HepG2 (cell line): ENCODE data around the gene RGMA. TPM values are rescaled to one million over a fixed set of nuclear protein-coding genes. Genes with fewer than 3 reads are reported as not detected.

ENCODE experiments used
- ATAC-seq: fragments of 200-7000 bp; cut with Tn5 transposase; 3 replicates; pipeline ENCODE4 v1.9.1; 2020; ENCODE audit warnings: mild to moderate bottlenecking, moderate library complexity
- BruUV-seq: library from RNA; stranded (reverse); fragments of 400-500 nt; replicated peaks from 2 replicates; lab custom pipeline; 2021; lab: Mats Ljungman, UMichigan
- CTCF ChIA-PET: fragments of 300-600 bp; formaldehyde crosslinking; extraction: SDS; loops from one replicate; lab custom pipeline; 2021; ENCODE audit warnings: low total read pairs, inconsistent platforms, low intra/inter-chr PET ratio; lab: Yijun Ruan, JAX
- POLR2A ChIA-PET: fragments of 350-600 bp; sonication (Branson Sonifier 250); formaldehyde crosslinking; loops from one replicate; lab custom pipeline; 2020; ENCODE audit warnings: antibody characterized with exemption, inconsistent platforms; lab: Yijun Ruan, JAX
- DNase-seq: peaks from one replicate; pipeline ENCODE4 v3.0.0-alpha.2; 2015; ENCODE audit warnings: low spot score
- FAIRE-seq: peaks from 3 replicates; lab custom pipeline; 2011; peaks lifted over from hg19 to GRCh38; lab: Jason Lieb, UNC
- H2AFZ ChIP-seq: one replicate; pipeline ENCODE4 v1.6.1; 2011; ENCODE audit warnings: low read length, inconsistent platforms
- H3K27ac ChIP-seq: fragments of 300-600 bp; 3 replicates; pipeline ENCODE4 v1.8.0; 2011; ENCODE audit warnings: mixed run types, mild to moderate bottlenecking, mixed read lengths, low read length, inconsistent platforms; ENCODE audit not compliant: insufficient read depth; ENCODE audit errors: extremely low read length
- H3K27me3 ChIP-seq, 2 experiments: fragments of 200-600 bp in 1 of 2; 2 replicates in 1 of 2; 3 replicates in 1 of 2; pipeline versions ENCODE4 v1.6.0 to v1.8.0; 2011; ENCODE audit warnings: low read length in 2 of 2, mild to moderate bottlenecking in 2 of 2, moderate library complexity in 2 of 2, inconsistent platforms in 1 of 2; ENCODE audit not compliant: insufficient read depth in 2 of 2, control insufficient read depth in 1 of 2
- H3K36me3 ChIP-seq, 2 experiments: fragments of 200-600 bp in 1 of 2; replicated peaks in 1 of 2; 2 replicates in 1 of 2; 3 replicates in 1 of 2; pipeline versions ENCODE4 v1.5.1 to v1.8.0; 2011; ENCODE audit warnings: low read length in 2 of 2, inconsistent platforms in 1 of 2; ENCODE audit not compliant: insufficient read depth in 2 of 2, control insufficient read depth in 1 of 2
- H3K4me1 ChIP-seq: 2 replicates; pipeline ENCODE4 v1.5.1; 2012; ENCODE audit warnings: low read length, inconsistent platforms; ENCODE audit not compliant: insufficient read depth
- H3K4me2 ChIP-seq: 2 replicates; pipeline ENCODE4 v1.6.0; 2011; ENCODE audit warnings: low read depth, low read length, inconsistent platforms
- H3K4me3 ChIP-seq, 3 experiments: fragments of 200-600 bp in 1 of 3; sonication (generic), shearing (Covaris generic) in 1 of 3; replicated peaks in 1 of 3; 2 replicates each; pipeline ENCODE4 v1.5.1; 2011 to 2016; ENCODE audit warnings: low read length in 3 of 3, inconsistent platforms in 2 of 3, low read depth in 2 of 3, mild to moderate bottlenecking in 2 of 3, control low read depth in 1 of 3, mixed read lengths in 1 of 3; ENCODE audit not compliant: insufficient read depth in 1 of 3
- H3K79me2 ChIP-seq: one replicate; pipeline ENCODE4 v1.6.1; 2011; ENCODE audit warnings: low read length, inconsistent platforms; ENCODE audit not compliant: insufficient read depth
- H3K9ac ChIP-seq: 2 replicates; pipeline ENCODE4 v1.6.0; 2011; ENCODE audit warnings: mild to moderate bottlenecking, low read depth, low read length, inconsistent platforms; ENCODE audit not compliant: insufficient read depth
- H3K9me3 ChIP-seq: 2 replicates; pipeline ENCODE4 v1.5.1; 2012; ENCODE audit warnings: mild to moderate bottlenecking, low read length
- H4K20me1 ChIP-seq: 2 replicates; pipeline ENCODE4 v1.6.0; 2011; ENCODE audit warnings: inconsistent platforms, mild to moderate bottlenecking, low read length, moderate library complexity; ENCODE audit not compliant: insufficient read depth
- AGO1 ChIP-seq: fragments of 200-400 bp; formaldehyde crosslinking; IDR thresholded peaks from 2 replicates; pipeline ENCODE4 v1.6.1; 2017; ENCODE audit warnings: mild to moderate bottlenecking, low read depth, low read length, moderate library complexity; ENCODE audit not compliant: poor library complexity, severe bottlenecking
- ASH2L ChIP-seq: fragments of 300-600, 200-600 bp; sonication (generic); IDR thresholded peaks from 2 replicates; pipeline ENCODE4 v1.7.0; 2017; ENCODE audit warnings: low read depth, mild to moderate bottlenecking, moderate library complexity, mixed read lengths, low read length; ENCODE audit not compliant: insufficient read length
- CBFB ChIP-seq: sonication (generic); formaldehyde crosslinking; IDR thresholded peaks from 2 replicates; pipeline ENCODE4 v1.4.0; 2020; ENCODE audit warnings: missing genetic modification reagents
- GMEB1 ChIP-seq: sonication (generic); formaldehyde crosslinking; IDR thresholded peaks from 2 replicates; pipeline ENCODE4 v1.5.1; 2020; ENCODE audit warnings: missing genetic modification reagents, mild to moderate bottlenecking, borderline replicate concordance
- NR2F2 ChIP-seq: IDR thresholded peaks from 2 replicates; pipeline ENCODE4 v1.6.1; 2012; ENCODE audit warnings: low read depth, inconsistent platforms, borderline replicate concordance
- PCBP1 ChIP-seq: fragments of 200-400 bp; formaldehyde crosslinking; IDR thresholded peaks from 2 replicates; pipeline ENCODE4 v1.6.1; 2017; ENCODE audit warnings: mild to moderate bottlenecking, low read depth, low read length, borderline replicate concordance
- PRMT3 ChIP-seq: sonication (generic); formaldehyde crosslinking; IDR thresholded peaks from 2 replicates; pipeline ENCODE4 v1.8.1; 2022; ENCODE audit warnings: low read depth, mild to moderate bottlenecking, moderate library complexity, missing genetic modification reagents, borderline replicate concordance
- SKI ChIP-seq: fragments of 450-650 bp; IDR thresholded peaks from one replicate; pipeline ENCODE4 v1.6.1; 2018; ENCODE audit warnings: mild to moderate bottlenecking; ENCODE audit not compliant: partially characterized antibody
- TBL1XR1 ChIP-seq: fragments of 150-350 bp; IDR thresholded peaks from 2 replicates; pipeline ENCODE4 v1.6.1; 2014; ENCODE audit warnings: borderline replicate concordance, low read length; ENCODE audit not compliant: partially characterized antibody
- TOPORS ChIP-seq: sonication (generic); formaldehyde crosslinking; IDR thresholded peaks from 2 replicates; pipeline ENCODE4 v1.8.0; 2023; ENCODE audit warnings: mild to moderate bottlenecking, missing genetic modification reagents
- ZBTB1 ChIP-seq: sonication (generic); formaldehyde crosslinking; IDR thresholded peaks from 2 replicates; pipeline ENCODE4 v1.4.0; 2020; ENCODE audit warnings: missing genetic modification reagents, borderline replicate concordance
- WGBS: methylation state at CpG from one replicate; pipeline ENCODE4 v1.1.6; 2017; ENCODE audit warnings: low lambda C conversion rate; 5-methylcytosine and 5-hydroxymethylcytosine counted together
- in situ Hi-C: cut with HindIII; loops from 2 replicates; pipeline ENCODE4 v1.10.0; 2017; ENCODE audit warnings: low pct_unique_long_range_greater_than_20kb; ENCODE audit not compliant: extremely low pct_ligation_motif_present
- intact Hi-C: fragments of 100-400 bp; cut with micrococcal nuclease; formaldehyde crosslinking; loops from one replicate; pipeline ENCODE4 v1.10.0; 2022; ENCODE audit not compliant: unreplicated experiment
- polyA plus RNA-seq, 8 experiments: library from polyadenylated mRNA; depleted of rRNA in 3 of 8; stranded (reverse) in 7 of 8; unstranded in 1 of 8; fragments of >200 nt; fragmentation: Illumina TruSeq in 4 of 8; extraction: Trizol in 4 of 8; gene quantifications; 2 replicates each; pipeline versions ENCODE4 v1.2.1 to v1.2.3, GENCODE V29; 2011 to 2016; ENCODE audit warnings: low read depth in 4 of 8, missing spikeins in 1 of 8, mixed read lengths in 1 of 8; ENCODE audit not compliant: insufficient read depth in 1 of 8
- total RNA-seq, 5 experiments: library from RNA; depleted of rRNA; stranded (reverse); fragments of >200 nt; fragmentation: Illumina TruSeq; extraction: Trizol; gene quantifications; 2 replicates each; pipeline ENCODE4 v1.2.3, GENCODE V29; 2016; ENCODE audit warnings: low read depth in 1 of 5

The RGMA gene
- total and polyA plus RNA-seq, 2 of the 13 experiments (the other 11 are each of a cell fraction or from before 2014, with no cell fraction given): not detected

- peak overlapping the region in 2 of 3 experiments; percentile 17 to 67; a peak in 2 of 6 replicates for H3K4me3 ChIP-seq
- no peak for FAIRE-seq
- TF ChIP-seq TBL1XR1: no peak
- TF ChIP-seq TOPORS: no peak
- no peak for TF ChIP-seq ASH2L
- no peak for TF ChIP-seq PRMT3 (CRISPR knock-in tag)
- no peak for TF ChIP-seq NR2F2
- TF ChIP-seq CBFB (CRISPR knock-in tag): 0 out of 2 replicates have a peak, but pooled peaks have one; percentile 29
- no peak for TF ChIP-seq PCBP1
- TF ChIP-seq GMEB1 (CRISPR knock-in tag): 0 out of 2 replicates have a peak, but pooled peaks have one; percentile 11
- no peak for TF ChIP-seq ZBTB1 (CRISPR knock-in tag)
- TF ChIP-seq AGO1: peak; percentile 38
- TF ChIP-seq SKI: peak; percentile 1
- TF ChIP-seq, all 625 proteins: peak for 4
- Histone ChIP-seq H3K79me2 (no peaks in the 10 kb centered on the region), H3K4me1 (peaks cover 19% of the 10 kb centered on the region), H3K4me2 (peak overlapping the region; percentile 79), H2AFZ (no peak overlapping the region), H3K27ac (no peak overlapping the region), H3K36me3 (peaks cover 10 to 20% of the 10 kb centered on the region in 2 experiments; a peak in 4 of 5 replicates), H3K27me3 (0 out of 5 replicates have a peak, but pooled peaks cover 0 to 8% of the 10 kb centered on the region in 2 experiments), H4K20me1 (peaks cover 12% of the 10 kb centered on the region; the same call in 1 of the 2 replicates), H3K9ac (peak overlapping the region; percentile 42; the same call in 1 of the 2 replicates), H3K9me3 (no peaks in the 10 kb centered on the region)
- in situ Hi-C loops (loop anchor here (5.0 kb wide), 2 partner anchors 947 to 1092 kb away; no protein-coding TSS in a partner anchor), intact Hi-C loops (loop anchor here (1.0 to 5.0 kb wide), 3 partner anchors 945 to 1295 kb away; no protein-coding TSS in a partner anchor)
- CTCF ChIA-PET: interaction anchor here (2.8 kb wide), 1 partner anchor 1090 kb away, joined by 30 read pairs; no protein-coding TSS in a partner anchor
- POLR2A ChIA-PET: no interaction called here
- 13% methylated on average over 9 of the region's 12 CpGs for WGBS
- DNase-seq (no peak), ATAC-seq (peak; percentile 70)
- no TSS peak for BruUV-seq
Measured at GRCh38 chr15:93029836-93030429, 59.1 kb downstream of the RGMA start.
